Measurements from ENCODE around the gene ABHD1. TPM values are rescaled to one million over a fixed set of nuclear protein-coding genes. Genes with fewer than 3 reads are reported as not detected.

ABHD1 gene
- total and polyA plus RNA-seq, 2 donors (not counting 3 experiments of a cell fraction or from before 2014, with no cell fraction given), result 0.07 TPM; not detected in 1

GRCh38 chr2:27133195-27133875, 9.7 kb downstream of the ABHD1 start:
- CTCF ChIA-PET, result interaction anchor here (1.0 to 2.2 kb wide), 12 partner anchors 10 to 170 kb away, joined by 3 to 14 read pairs (median 7); partner anchors contain the start of genes ABHD1, AGBL5 and TRIM54
- H3K4me1 ChIP-seq (ENCODE audit: control insufficient read depth, extremely low read depth, insufficient read depth, low read length), result peaks cover 10% of the 10 kb centered on the region
- dilution Hi-C loops (cut with MboI; ENCODE audit: extremely low pct_ligation_motif_present, low sequenced_read_pairs) (no loop called here), intact Hi-C loops (cut with micrococcal nuclease) (no loop called here)
- peak overlapping the region; percentile 78 to 97 (median 84) for H3K4me3 ChIP-seq (replicated peaks in 1 of 3; ENCODE audit: insufficient read depth in 1 of 3, low read depth in 1 of 3, low read length in 3 of 3)
- DNase-seq (ENCODE audit: low read depth, low spot score), result no peak
- H3K9me1 ChIP-seq (replicated peaks; ENCODE audit: control insufficient read depth, extremely low read depth, insufficient read depth, low read length), result no peaks in the 10 kb centered on the region
- no peaks in the 10 kb centered on the region for H3K9me3 ChIP-seq (replicated peaks; ENCODE audit: control insufficient read depth, insufficient read depth, low read length)
- H3K4me2 ChIP-seq (ENCODE audit: insufficient read depth, low read length), result peak overlapping the region; percentile 87
- TF ChIP-seq EZH2 (IDR thresholded peaks at IDR 0.05; ENCODE audit: borderline replicate concordance, low read depth, low read length, severe bottlenecking) (no peak), POLR2A (IDR thresholded peaks at IDR 0.05; ENCODE audit: low read depth, low read length) (no peak), JUN (IDR thresholded peaks at IDR 0.05; ENCODE audit: borderline replicate concordance, insufficient read depth, insufficient read length, low read depth) (no peak), MYC (IDR thresholded peaks at IDR 0.05; ENCODE audit: low read depth, low read length) (no peak), POLR2AphosphoS5 (IDR thresholded peaks at IDR 0.05; ENCODE audit: insufficient read depth, low read depth, low read length) (no peak), GATA2 (IDR thresholded peaks at IDR 0.05; ENCODE audit: insufficient read depth, insufficient read length, low read depth, low read length) (no peak), MAX (IDR thresholded peaks at IDR 0.05; ENCODE audit: insufficient read depth, insufficient read length) (no peak), FOS (IDR thresholded peaks at IDR 0.05; ENCODE audit: borderline replicate concordance, insufficient read depth, low read length) (no peak)
- TF ChIP-seq, protein P1, sequence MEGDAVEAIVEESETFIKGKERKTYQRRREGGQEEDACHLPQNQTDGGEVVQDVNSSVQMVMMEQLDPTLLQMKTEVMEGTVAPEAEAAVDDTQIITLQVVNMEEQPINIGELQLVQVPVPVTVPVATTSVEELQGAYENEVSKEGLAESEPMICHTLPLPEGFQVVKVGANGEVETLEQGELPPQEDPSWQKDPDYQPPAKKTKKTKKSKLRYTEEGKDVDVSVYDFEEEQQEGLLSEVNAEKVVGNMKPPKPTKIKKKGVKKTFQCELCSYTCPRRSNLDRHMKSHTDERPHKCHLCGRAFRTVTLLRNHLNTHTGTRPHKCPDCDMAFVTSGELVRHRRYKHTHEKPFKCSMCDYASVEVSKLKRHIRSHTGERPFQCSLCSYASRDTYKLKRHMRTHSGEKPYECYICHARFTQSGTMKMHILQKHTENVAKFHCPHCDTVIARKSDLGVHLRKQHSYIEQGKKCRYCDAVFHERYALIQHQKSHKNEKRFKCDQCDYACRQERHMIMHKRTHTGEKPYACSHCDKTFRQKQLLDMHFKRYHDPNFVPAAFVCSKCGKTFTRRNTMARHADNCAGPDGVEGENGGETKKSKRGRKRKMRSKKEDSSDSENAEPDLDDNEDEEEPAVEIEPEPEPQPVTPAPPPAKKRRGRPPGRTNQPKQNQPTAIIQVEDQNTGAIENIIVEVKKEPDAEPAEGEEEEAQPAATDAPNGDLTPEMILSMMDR (IDR thresholded peaks at IDR 0.05; ENCODE audit: extremely low read depth in 1 of 2, insufficient read depth in 1 of 2, low read depth in 1 of 2, low read length in 2 of 2), result no peak
- peaks cover 6 to 27% of the 10 kb centered on the region in 2 experiments for H3K36me3 ChIP-seq (ENCODE audit: control insufficient read depth in 2 of 2, extremely low read depth in 1 of 2, insufficient read depth in 2 of 2, low read length in 2 of 2)
- peaks cover 18% of the 10 kb centered on the region for H3K79me2 ChIP-seq (ENCODE audit: control insufficient read depth, insufficient read depth, low read length)
- POLR2A ChIA-PET, result interaction anchor here (1.5 to 1.9 kb wide), 2 partner anchors 10 to 83 kb away, joined by 3 to 7 read pairs; partner anchors contain the start of gene ABHD1
- BruUV-seq (replicated peaks), result TSS peak; percentile 34
- no peak overlapping the region for H3K27ac ChIP-seq (ENCODE audit: insufficient read depth, low read depth, low read length)
- H2AFZ ChIP-seq (ENCODE audit: low read depth, low read length), result no peak overlapping the region
- FAIRE-seq, result no peak
- H4K20me1 ChIP-seq (replicated peaks; ENCODE audit: control insufficient read depth, extremely low read depth, insufficient read depth, low read length), result no peaks in the 10 kb centered on the region
- H3K27me3 ChIP-seq (ENCODE audit: control insufficient read depth in 2 of 2, insufficient read depth in 2 of 2, low read length in 2 of 2), result no peaks in the 10 kb centered on the region
- H3K9ac ChIP-seq (replicated peaks; ENCODE audit: extremely low read depth, insufficient read depth, low read length), result peak overlapping the region; percentile 86

All from endothelial cell of umbilical vein (primary cell).